Esophagus squamous epithelium (tissue), 4 donors: ENCODE data around the gene SLC35A1.

Experiments
- POLR2A ChIP-seq, 4 donors: fragments of 450-650 bp; IDR thresholded peaks; one replicate each; pipeline ENCODE4 v1.6.1; 2017; ENCODE audit warnings: antibody characterized with exemption in 4 of 4, mild to moderate bottlenecking in 4 of 4, moderate library complexity in 3 of 4
- TF ChIP-seq, protein P1 (sequence below), 6 experiments: fragments of 450-650 bp in 4 of 6; fragments of 200-600 bp in 2 of 6; sonication (generic) in 2 of 6; IDR thresholded peaks; one replicate each; pipeline ENCODE4 v1.5.1; 2016 to 2019; ENCODE audit warnings: antibody characterized with exemption in 6 of 6, mild to moderate bottlenecking in 4 of 6, moderate library complexity in 4 of 6

DNA sequence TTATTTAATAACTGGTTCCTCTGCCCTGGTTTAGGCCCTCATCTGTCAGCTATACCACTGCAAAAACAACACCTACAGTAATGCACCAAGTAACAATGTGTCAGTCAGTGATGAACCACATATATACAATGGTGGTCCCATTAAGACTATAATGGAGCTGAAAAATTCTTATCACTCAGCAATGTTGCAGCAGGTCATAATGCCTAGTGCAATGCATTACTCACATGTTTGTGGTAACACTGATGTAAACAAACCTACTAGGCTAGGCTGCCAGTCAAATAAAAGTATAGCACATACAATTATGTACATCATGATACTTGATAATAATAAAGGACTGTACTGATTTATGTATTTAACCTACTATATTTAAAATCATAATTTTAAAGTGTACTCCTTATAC lies 85.7 kb downstream of the SLC35A1 start:
- no peak for TF ChIP-seq POLR2A (IDR thresholded peaks at IDR 0.05)
- TF ChIP-seq, protein P1, sequence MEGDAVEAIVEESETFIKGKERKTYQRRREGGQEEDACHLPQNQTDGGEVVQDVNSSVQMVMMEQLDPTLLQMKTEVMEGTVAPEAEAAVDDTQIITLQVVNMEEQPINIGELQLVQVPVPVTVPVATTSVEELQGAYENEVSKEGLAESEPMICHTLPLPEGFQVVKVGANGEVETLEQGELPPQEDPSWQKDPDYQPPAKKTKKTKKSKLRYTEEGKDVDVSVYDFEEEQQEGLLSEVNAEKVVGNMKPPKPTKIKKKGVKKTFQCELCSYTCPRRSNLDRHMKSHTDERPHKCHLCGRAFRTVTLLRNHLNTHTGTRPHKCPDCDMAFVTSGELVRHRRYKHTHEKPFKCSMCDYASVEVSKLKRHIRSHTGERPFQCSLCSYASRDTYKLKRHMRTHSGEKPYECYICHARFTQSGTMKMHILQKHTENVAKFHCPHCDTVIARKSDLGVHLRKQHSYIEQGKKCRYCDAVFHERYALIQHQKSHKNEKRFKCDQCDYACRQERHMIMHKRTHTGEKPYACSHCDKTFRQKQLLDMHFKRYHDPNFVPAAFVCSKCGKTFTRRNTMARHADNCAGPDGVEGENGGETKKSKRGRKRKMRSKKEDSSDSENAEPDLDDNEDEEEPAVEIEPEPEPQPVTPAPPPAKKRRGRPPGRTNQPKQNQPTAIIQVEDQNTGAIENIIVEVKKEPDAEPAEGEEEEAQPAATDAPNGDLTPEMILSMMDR (IDR thresholded peaks at IDR 0.05): no peak
